BLaER1 treated with 17β-estradiol and CSF1 and Interleukin-3, amounts not matched to agents 10 nM and 100 nM (cell line): ENCODE measurements around the gene LRRC47.

ENCODE experiments used
- H3K27ac ChIP-seq, 11 experiments: shearing (Covaris generic); formaldehyde crosslinking; 2 replicates each; pipeline ENCODE4 v1.8.1; 2022
- H3K27me3 ChIP-seq, 11 experiments: shearing (Covaris generic); formaldehyde crosslinking; 2 replicates each; pipeline ENCODE4 v1.8.1; 2022
- H3K36me3 ChIP-seq, 11 experiments: shearing (Covaris generic); formaldehyde crosslinking; 2 replicates each; pipeline ENCODE4 v1.8.1; 2022
- H3K4me1 ChIP-seq, 10 experiments: shearing (Covaris generic); formaldehyde crosslinking; 2 replicates each; pipeline ENCODE4 v1.8.1; 2022
- H3K4me2 ChIP-seq, 11 experiments: shearing (Covaris generic); formaldehyde crosslinking; 2 replicates each; pipeline ENCODE4 v1.8.1; 2022
- H3K4me3 ChIP-seq, 10 experiments: shearing (Covaris generic); formaldehyde crosslinking; 2 replicates each; pipeline ENCODE4 v1.8.1; 2022
- H3K9ac ChIP-seq, 11 experiments: shearing (Covaris generic); formaldehyde crosslinking; 2 replicates each; pipeline ENCODE4 v1.8.1; 2022
- H3K9me3 ChIP-seq, 11 experiments: shearing (Covaris generic); formaldehyde crosslinking; replicated peaks in 1 of 11; 2 replicates each; pipeline ENCODE4 v1.8.1; 2022
- H4K20me1 ChIP-seq, 11 experiments: shearing (Covaris generic); formaldehyde crosslinking; 2 replicates each; pipeline ENCODE4 v1.8.1; 2022
- Cebpa-rat ChIP-seq, 11 experiments: shearing (Covaris generic); IDR thresholded peaks; 2 replicates each; pipeline ENCODE4 v1.8.1; 2022

The LRRC47 gene

DNA sequence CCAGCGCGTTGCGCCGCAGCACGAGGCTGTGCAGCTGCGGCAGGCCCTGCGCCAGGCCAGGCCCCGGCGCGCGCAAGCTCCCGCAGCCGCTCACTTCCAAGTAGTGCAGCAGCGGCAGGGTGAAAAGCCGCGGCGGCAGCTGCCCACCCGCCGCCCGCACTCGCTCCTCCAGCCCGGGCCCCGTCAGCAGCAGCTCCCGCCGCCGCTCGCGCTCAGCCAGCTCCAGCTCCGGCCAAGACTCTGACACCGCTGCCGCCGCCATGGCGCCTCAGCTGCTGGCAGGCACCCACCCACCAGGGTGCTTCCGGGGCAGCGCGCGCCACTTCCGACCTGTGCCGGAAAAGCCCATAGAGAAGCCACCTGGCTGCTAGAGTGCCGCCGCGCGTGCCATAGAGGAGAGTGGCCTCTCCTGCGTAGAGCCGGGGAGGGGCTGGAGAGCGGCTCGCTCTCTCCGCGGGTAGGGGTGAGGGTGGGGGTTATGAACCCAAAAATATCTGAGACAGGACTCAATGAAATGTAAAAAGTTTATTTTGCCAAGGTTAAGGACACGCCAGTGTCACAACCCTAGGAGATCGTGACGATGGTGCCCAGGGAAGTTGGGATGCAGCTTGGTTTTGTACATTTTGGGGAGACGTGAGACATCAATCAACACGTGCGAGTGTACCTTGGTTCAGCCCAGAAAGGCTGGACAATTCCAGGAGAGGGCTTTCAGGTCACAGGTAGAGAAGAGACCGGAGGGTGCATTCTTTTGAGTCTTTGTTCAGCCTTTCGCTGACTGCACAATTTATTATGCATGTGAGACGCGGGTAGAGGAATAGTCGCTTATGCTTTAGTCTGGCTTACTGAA is at the start of gene LRRC47:
TSS of gene LRRC47 (minus strand) at position 284 of the 847 bp plus-strand sequence. CDS start at position 262, 22 bp downstream.
- peak within 1 kb of the TSS; percentile 87 to 99 (median 98) for H3K4me2 ChIP-seq
- no peak for TF ChIP-seq Cebpa-rat (IDR thresholded peaks at IDR 0.05)
- H3K9ac ChIP-seq: peak within 1 kb of the TSS; percentile 82 to 95 (median 88)
- H3K4me1 ChIP-seq: peaks cover 29 to 45% (median 38%) of the 10 kb centered on the region in 10 experiments
- H3K27me3 ChIP-seq: no peaks in the 10 kb centered on the region
- H3K9me3 ChIP-seq: peaks cover 0 to 9% (median 0%) of the 10 kb centered on the region in 11 experiments; a peak in 1 of 22 replicates
- H3K4me3 ChIP-seq: peak within 1 kb of the TSS; percentile 88 to 99 (median 93)
- H3K36me3 ChIP-seq: peaks cover 9 to 30% (median 22%) of the 10 kb centered on the region in 11 experiments; a peak in 18 of 22 replicates
- H3K27ac ChIP-seq: peak within 1 kb of the TSS; percentile 55 to 88 (median 82)
- H4K20me1 ChIP-seq: peaks cover 41 to 48% (median 48%) of the 10 kb centered on the region in 11 experiments

DNA sequence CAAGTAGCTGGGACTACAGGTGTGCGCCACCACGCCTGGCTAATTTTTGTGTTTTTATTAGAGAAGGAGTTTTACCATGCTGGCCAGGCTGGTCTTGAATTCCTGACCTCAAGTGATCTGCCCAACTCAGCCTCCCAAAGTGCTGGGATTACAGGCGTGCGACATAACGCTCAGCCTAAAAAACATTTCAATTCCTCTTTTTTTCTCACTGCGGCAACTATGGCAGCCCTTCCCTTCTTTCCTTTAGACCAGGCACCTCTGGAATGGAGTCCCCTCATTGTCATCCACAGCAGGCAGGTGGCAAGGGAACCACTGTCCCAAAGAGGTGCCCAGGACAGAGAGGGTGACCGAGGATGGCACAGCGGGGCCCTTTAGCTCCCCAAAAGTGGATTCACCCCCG is 46.6 kb upstream of the LRRC47 start:
- H3K36me3 ChIP-seq: peaks cover 45 to 87% (median 63%) of the 10 kb centered on the region in 11 experiments
- TF ChIP-seq Cebpa-rat (IDR thresholded peaks at IDR 0.05): no peak

DNA sequence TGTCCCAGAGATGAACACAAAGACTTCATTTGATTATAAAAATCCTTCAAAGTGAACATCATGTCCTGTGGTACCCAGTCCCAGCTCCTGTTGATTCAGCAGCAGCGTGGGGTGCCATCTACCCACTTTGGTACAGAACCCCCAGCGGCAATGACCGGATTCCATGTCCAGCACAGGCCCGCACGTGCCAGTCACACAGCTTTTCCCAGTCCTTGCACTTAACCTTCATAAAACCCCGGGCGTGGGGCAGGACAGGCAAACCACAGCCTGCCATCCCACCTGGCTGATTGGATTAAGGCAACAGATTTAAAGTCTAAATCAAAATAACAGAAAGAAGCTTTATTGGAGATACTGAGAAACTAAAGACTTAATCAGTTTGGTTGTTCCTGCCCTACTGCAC is 45.2 kb upstream of the LRRC47 start:
- Histone ChIP-seq H3K9ac (peak overlapping the region in 2 of 11 experiments; percentile 11 to 25; a peak in 1 of 22 replicates), H3K4me3 (no peak overlapping the region), H3K27me3 (no peaks in the 10 kb centered on the region), H3K9me3 (peaks cover 17 to 25% (median 23%) of the 10 kb centered on the region in 11 experiments), H3K4me1 (peaks cover 10 to 34% (median 29%) of the 10 kb centered on the region in 10 experiments), H3K4me2 (peak overlapping the region in 5 of 11 experiments; percentile 6 to 85 (median 68); a peak in 7 of 22 replicates), H3K27ac (no peak overlapping the region), H3K36me3 (peaks cover 50 to 87% (median 63%) of the 10 kb centered on the region in 11 experiments), H4K20me1 (no peaks in the 10 kb centered on the region)
- no peak for TF ChIP-seq Cebpa-rat (IDR thresholded peaks at IDR 0.05)

More for the DNA sequence above, 46.6 kb upstream of the LRRC47 start:
- Histone ChIP-seq H3K9ac (no peak overlapping the region), H3K27me3 (no peaks in the 10 kb centered on the region), H4K20me1 (no peaks in the 10 kb centered on the region), H3K4me3 (no peak overlapping the region), H3K4me2 (peak overlapping the region in 4 of 11 experiments; percentile 11 to 52 (median 40); a peak in 6 of 22 replicates), H3K27ac (no peak overlapping the region; a peak in 1 of 22 replicates), H3K4me1 (peaks cover 10 to 34% (median 29%) of the 10 kb centered on the region in 10 experiments), H3K9me3 (peaks cover 5 to 11% (median 9%) of the 10 kb centered on the region in 11 experiments)

- peaks cover 53 to 91% (median 69%) of the 10 kb centered on the region in 11 experiments for H3K36me3 ChIP-seq
These were observed 42.5 kb upstream of the LRRC47 start for GRCh38 chr1:3838788-3839187.

DNA sequence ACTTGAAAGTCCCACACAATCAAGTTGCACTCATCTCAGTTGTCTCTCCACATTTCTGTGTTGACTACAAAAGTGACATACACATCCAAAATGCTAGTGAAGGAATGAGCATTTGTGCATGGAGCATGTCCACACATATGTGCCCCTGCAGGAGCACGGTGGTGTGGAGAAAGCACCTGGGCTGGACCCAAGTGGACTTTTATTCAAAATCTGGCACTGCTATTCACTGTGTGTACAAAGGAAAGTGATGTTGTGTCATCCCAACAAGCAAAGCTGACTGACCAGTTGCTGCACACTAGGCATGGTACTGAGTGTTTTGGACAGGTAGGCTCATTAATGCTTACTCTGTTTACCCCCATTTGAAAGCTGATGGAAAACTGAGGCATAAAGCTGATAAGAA is 41.4 kb upstream of the LRRC47 start:
- no peak overlapping the region for H3K4me2 ChIP-seq
- no peaks in the 10 kb centered on the region for H4K20me1 ChIP-seq
- no peak overlapping the region for H3K27ac ChIP-seq
- no peak for TF ChIP-seq Cebpa-rat (IDR thresholded peaks at IDR 0.05)
- no peak overlapping the region for H3K9ac ChIP-seq
- H3K36me3 ChIP-seq: peaks cover 48 to 91% (median 74%) of the 10 kb centered on the region in 11 experiments
- H3K4me1 ChIP-seq: peaks cover 1 to 34% (median 28%) of the 10 kb centered on the region in 10 experiments; a peak in 19 of 20 replicates
- H3K9me3 ChIP-seq: peaks cover 17 to 28% (median 25%) of the 10 kb centered on the region in 11 experiments
- H3K27me3 ChIP-seq: no peaks in the 10 kb centered on the region
- no peak overlapping the region for H3K4me3 ChIP-seq

More at GRCh38 chr1:3838788-3839187, 42.5 kb upstream of the LRRC47 start:
- H4K20me1 ChIP-seq: no peaks in the 10 kb centered on the region
- TF ChIP-seq Cebpa-rat (IDR thresholded peaks at IDR 0.05): no peak
- H3K9me3 ChIP-seq: peaks cover 17 to 28% (median 25%) of the 10 kb centered on the region in 11 experiments
- H3K4me2 ChIP-seq: peak overlapping the region in 3 of 11 experiments; percentile 68 to 85 (median 70); a peak in 2 of 22 replicates
- no peaks in the 10 kb centered on the region for H3K27me3 ChIP-seq
- no peak overlapping the region for H3K9ac ChIP-seq
- H3K4me3 ChIP-seq: no peak overlapping the region
- H3K27ac ChIP-seq: no peak overlapping the region
- H3K4me1 ChIP-seq: peaks cover 10 to 34% (median 29%) of the 10 kb centered on the region in 10 experiments

- H3K9ac ChIP-seq: no peak overlapping the region
- no peak overlapping the region for H3K4me3 ChIP-seq
- H3K27ac ChIP-seq: no peak overlapping the region
- H3K9me3 ChIP-seq: peaks cover 17 to 28% (median 25%) of the 10 kb centered on the region in 11 experiments
- peaks cover 0 to 34% (median 27%) of the 10 kb centered on the region in 10 experiments; a peak in 16 of 20 replicates for H3K4me1 ChIP-seq
- H4K20me1 ChIP-seq: no peaks in the 10 kb centered on the region
- H3K4me2 ChIP-seq: no peak overlapping the region
- peaks cover 48 to 91% (median 73%) of the 10 kb centered on the region in 11 experiments for H3K36me3 ChIP-seq
- no peaks in the 10 kb centered on the region for H3K27me3 ChIP-seq
- no peak for TF ChIP-seq Cebpa-rat (IDR thresholded peaks at IDR 0.05)
These were observed 40.9 kb upstream of the LRRC47 start for GRCh38 chr1:3837200-3837599.

DNA sequence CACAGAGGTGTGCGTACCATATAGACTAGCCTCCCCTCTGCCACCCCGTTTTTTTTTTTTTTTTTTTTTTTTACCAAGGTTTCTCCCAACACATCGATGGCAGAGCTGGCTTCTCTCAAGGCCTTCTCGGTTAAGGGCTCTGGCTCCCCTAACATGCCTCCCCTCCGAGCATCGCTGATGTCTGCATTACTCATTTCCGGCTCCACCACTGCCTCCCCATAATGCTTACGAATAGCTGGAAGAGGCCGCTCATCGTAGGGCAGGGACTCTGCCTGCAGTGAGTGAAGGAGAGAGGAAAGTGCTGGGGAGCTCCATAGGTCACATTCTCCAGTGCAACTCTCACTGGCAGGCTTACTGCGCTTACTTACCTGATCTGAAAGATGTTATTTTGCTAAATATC is 40.1 kb upstream of the LRRC47 start:
- H3K36me3 ChIP-seq: peaks cover 55 to 91% (median 77%) of the 10 kb centered on the region in 11 experiments
- no peak overlapping the region for H3K4me3 ChIP-seq
- peaks cover 0 to 28% (median 24%) of the 10 kb centered on the region in 10 experiments; a peak in 16 of 20 replicates for H3K4me1 ChIP-seq
- H4K20me1 ChIP-seq: no peaks in the 10 kb centered on the region
- no peak overlapping the region for H3K4me2 ChIP-seq
- H3K27ac ChIP-seq: no peak overlapping the region
- no peaks in the 10 kb centered on the region for H3K27me3 ChIP-seq
- no peak for TF ChIP-seq Cebpa-rat (IDR thresholded peaks at IDR 0.05)
- no peak overlapping the region for H3K9ac ChIP-seq
- peaks cover 17 to 28% (median 25%) of the 10 kb centered on the region in 11 experiments for H3K9me3 ChIP-seq

- no peak overlapping the region for H3K9ac ChIP-seq
- peaks cover 0 to 11% (median 8%) of the 10 kb centered on the region in 10 experiments; a peak in 16 of 20 replicates for H3K4me1 ChIP-seq
- no peak overlapping the region for H3K4me2 ChIP-seq
- H4K20me1 ChIP-seq: no peaks in the 10 kb centered on the region
- no peak overlapping the region for H3K27ac ChIP-seq
- H3K27me3 ChIP-seq: no peaks in the 10 kb centered on the region
- H3K4me3 ChIP-seq: no peak overlapping the region
- H3K9me3 ChIP-seq: peaks cover 17 to 28% (median 25%) of the 10 kb centered on the region in 11 experiments
- H3K36me3 ChIP-seq: peaks cover 69 to 99% (median 86%) of the 10 kb centered on the region in 11 experiments
- no peak for TF ChIP-seq Cebpa-rat (IDR thresholded peaks at IDR 0.05)
These were observed 38.4 kb upstream of the LRRC47 start for GRCh38 chr1:3834701-3835100.

DNA sequence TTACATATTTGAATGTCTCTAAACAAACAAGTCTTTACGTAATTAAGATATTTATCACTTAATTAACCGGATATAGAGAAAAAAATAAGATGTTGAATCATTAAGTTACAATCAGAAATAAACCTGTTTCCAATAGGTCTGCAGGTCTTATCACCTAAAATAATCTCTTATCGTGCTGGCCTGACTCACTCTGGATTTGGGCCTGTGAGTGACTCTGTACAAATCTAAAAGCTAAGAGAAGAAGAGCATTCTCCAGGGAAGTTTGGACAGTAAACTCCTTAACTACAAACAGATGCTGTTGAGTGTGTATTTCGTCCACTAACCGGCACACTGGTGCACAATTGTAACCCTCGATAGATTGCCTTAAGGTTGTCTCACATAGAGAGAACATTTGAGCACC is 35.4 kb upstream of the LRRC47 start:
- Histone ChIP-seq H3K4me1 (no peaks in the 10 kb centered on the region), H3K9me3 (peaks cover 0 to 6% (median 3%) of the 10 kb centered on the region in 11 experiments; a peak in 14 of 22 replicates), H3K36me3 (peaks cover 72 to 100% (median 89%) of the 10 kb centered on the region in 11 experiments), H3K4me2 (no peak overlapping the region), H3K27ac (no peak overlapping the region), H3K27me3 (no peaks in the 10 kb centered on the region), H3K4me3 (no peak overlapping the region), H4K20me1 (no peaks in the 10 kb centered on the region), H3K9ac (no peak overlapping the region)
- no peak for TF ChIP-seq Cebpa-rat (IDR thresholded peaks at IDR 0.05)
